GM23338 (cell line): Measurements from ENCODE around the gene NXN. TPM values are rescaled to one million over a fixed set of nuclear protein-coding genes. Genes with fewer than 3 reads are reported as not detected.

Experiments
- ATAC-seq: fragments of 200-7000 bp; cut with Tn5 transposase; 3 replicates; pipeline ENCODE4 v1.9.1; 2020
- DNase-seq: peaks from one replicate; pipeline ENCODE4 v3.0.0-alpha.2; 2015; ENCODE audit warnings: low spot score
- H2AFZ ChIP-seq: fragments of 200-600 bp; sonication (generic); 2 replicates; pipeline ENCODE4 v1.8.0; 2016; ENCODE audit warnings: antibody characterized with exemption, mild to moderate bottlenecking, moderate library complexity
- H3F3A ChIP-seq: fragments of 200-600 bp; sonication (generic); replicated peaks from 2 replicates; pipeline ENCODE4 v1.8.0; 2017; ENCODE audit warnings: antibody characterized with exemption, mixed run types, low read depth
- H3K27ac ChIP-seq: fragments of 200-600 bp; sonication (generic); 2 replicates; pipeline ENCODE4 v1.6.1; 2016; ENCODE audit warnings: low read depth
- H3K27me3 ChIP-seq: fragments of 200-600 bp; sonication (generic); 2 replicates; pipeline ENCODE4 v1.8.0; 2016; ENCODE audit warnings: mild to moderate bottlenecking, mixed run types, moderate library complexity; ENCODE audit not compliant: insufficient read depth
- H3K36me3 ChIP-seq: fragments of 200-600 bp; sonication (generic); 2 replicates; pipeline ENCODE4 v1.8.0; 2016; ENCODE audit warnings: mild to moderate bottlenecking; ENCODE audit not compliant: insufficient read depth
- H3K4me1 ChIP-seq: fragments of 200-600 bp; sonication (generic); 2 replicates; pipeline ENCODE4 v1.8.0; 2016; ENCODE audit warnings: mild to moderate bottlenecking, moderate library complexity; ENCODE audit not compliant: insufficient read depth
- H3K4me2 ChIP-seq: fragments of 200-600 bp; sonication (generic); 2 replicates; pipeline ENCODE4 v1.7.1; 2017; ENCODE audit warnings: mixed run types
- H3K4me3 ChIP-seq: fragments of 200-600 bp; sonication (generic); 2 replicates; pipeline ENCODE4 v1.6.1; 2016; ENCODE audit warnings: mixed run types
- H3K79me2 ChIP-seq: fragments of 200-600 bp; sonication (generic); replicated peaks from 2 replicates; pipeline ENCODE4 v1.8.0; 2017; ENCODE audit warnings: mild to moderate bottlenecking; ENCODE audit not compliant: insufficient read depth
- H3K9me2 ChIP-seq: fragments of 200-600 bp; sonication (generic); 2 replicates; pipeline ENCODE4 v1.8.0; 2017; ENCODE audit not compliant: insufficient read depth
- H4K20me1 ChIP-seq: fragments of 200-600 bp; sonication (generic); replicated peaks from 2 replicates; pipeline ENCODE4 v1.8.0; 2017; ENCODE audit warnings: mild to moderate bottlenecking; ENCODE audit not compliant: insufficient read depth
- H3K27ac Mint-ChIP-seq: 2 replicates; pipeline ENCODE4 v1.8.0; 2020; ENCODE audit warnings: inconsistent platforms, mild to moderate bottlenecking, moderate library complexity, mixed read lengths
- H3K27me3 Mint-ChIP-seq: 3 replicates; pipeline ENCODE4 v1.8.0; 2022; ENCODE audit warnings: low read depth, mild to moderate bottlenecking, moderate library complexity, mixed read lengths, inconsistent platforms; ENCODE audit not compliant: insufficient read depth, poor library complexity
- H3K36me3 Mint-ChIP-seq: 3 replicates; pipeline ENCODE4 v1.8.0; 2021; ENCODE audit warnings: low read depth, mild to moderate bottlenecking, inconsistent platforms, moderate library complexity, mixed read lengths
- H3K4me1 Mint-ChIP-seq: 3 replicates; pipeline ENCODE4 v1.8.0; 2020; ENCODE audit warnings: mild to moderate bottlenecking, inconsistent platforms, mixed read lengths
- H3K4me3 Mint-ChIP-seq: 3 replicates; pipeline ENCODE4 v1.8.0; 2021; ENCODE audit warnings: moderate library complexity, mild to moderate bottlenecking, inconsistent platforms, mixed read lengths
- H3K9me3 Mint-ChIP-seq: 3 replicates; pipeline ENCODE4 v1.8.0; 2020; ENCODE audit warnings: moderate library complexity, mild to moderate bottlenecking, inconsistent platforms, mixed read lengths
- CREB1 ChIP-seq: fragments of 250-450 bp; sonication (Bioruptor Pico); IDR thresholded peaks from 2 replicates; pipeline ENCODE4 v1.5.0; 2020; ENCODE audit warnings: low read depth, mild to moderate bottlenecking, moderate library complexity
- JUNB ChIP-seq: IDR thresholded peaks from one replicate; pipeline ENCODE4 v1.6.1; 2016; ENCODE audit warnings: antibody characterized with exemption; ENCODE audit not compliant: unreplicated experiment
- NANOG ChIP-seq: IDR thresholded peaks from 2 replicates; pipeline ENCODE4 v1.6.1; 2016; ENCODE audit warnings: antibody characterized with exemption, borderline replicate concordance
- POLR2AphosphoS5 ChIP-seq: IDR thresholded peaks from 2 replicates; pipeline ENCODE4 v1.6.1; 2016; ENCODE audit warnings: antibody characterized with exemption, low read depth
- ZNF114 ChIP-seq: fragments of 250-450 bp; sonication (Bioruptor Pico); IDR thresholded peaks from 2 replicates; pipeline ENCODE4 v1.5.0; 2020; ENCODE audit warnings: mild to moderate bottlenecking, moderate library complexity
- ZNF331 ChIP-seq: fragments of 250-450 bp; sonication (Bioruptor Pico); IDR thresholded peaks from 2 replicates; pipeline ENCODE4 v1.5.0; 2020; ENCODE audit warnings: low read depth, mild to moderate bottlenecking, moderate library complexity
- polyA plus RNA-seq: library from polyadenylated mRNA; unstranded; fragments of >200 nt; fragmentation: Nextera tagmentation; extraction: Ambion mirVana; gene quantifications from 2 replicates; pipeline ENCODE4 v1.2.1, GENCODE V29; 2016
- total RNA-seq: library from RNA; depleted of rRNA; stranded (reverse); fragments of >200 nt; shearing (Covaris generic); gene quantifications from 2 replicates; pipeline ENCODE4 v1.2.3, GENCODE V29; 2014
- TF ChIP-seq, protein P1 (sequence below): fragments of 250-450 bp; sonication (Bioruptor Pico); IDR thresholded peaks from 2 replicates; pipeline ENCODE4 v1.5.0; 2020; ENCODE audit warnings: mild to moderate bottlenecking, moderate library complexity
- TF ChIP-seq, protein P2 (sequence below): IDR thresholded peaks from 2 replicates; pipeline ENCODE4 v1.6.1; 2016; ENCODE audit warnings: antibody characterized with exemption
- TF ChIP-seq, protein P3 (sequence below), 2 experiments: fragments of 200-600 bp in 1 of 2; sonication (generic) in 1 of 2; conservative IDR thresholded peaks; 2 replicates each; pipeline versions ENCODE4 v1.5.1 to v1.6.1; 2016 to 2017; ENCODE audit warnings: antibody characterized with exemption in 2 of 2, low read depth in 2 of 2, mild to moderate bottlenecking in 2 of 2, moderate library complexity in 1 of 2

Gene NXN
- total and polyA plus RNA-seq, 2 experiments from 2014 or later, result 31.8 to 105 TPM

DNA sequence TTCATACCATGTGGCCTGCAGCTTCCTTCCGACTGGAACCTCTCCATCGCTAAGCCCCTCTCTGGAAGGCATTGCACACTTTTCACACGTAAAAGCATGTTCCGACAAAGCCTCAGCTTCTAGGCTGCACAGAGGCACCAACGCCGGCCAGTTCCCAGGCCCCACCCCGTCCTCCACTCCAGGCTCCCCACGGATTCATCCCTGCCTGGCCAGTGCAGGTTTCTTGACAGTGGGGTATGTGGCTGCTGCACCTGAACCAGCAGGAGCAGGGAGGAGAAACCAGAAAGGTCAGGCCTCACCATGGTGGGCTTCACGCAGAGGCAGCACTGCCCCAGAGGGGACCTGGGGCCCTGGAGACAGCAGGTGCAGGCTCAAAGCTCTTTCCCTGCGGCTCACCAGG is 31.6 kb upstream of the NXN start:
- Histone ChIP-seq H3F3A (no peaks in the 10 kb centered on the region), H3K27ac (no peak overlapping the region), H3K27me3 (no peaks in the 10 kb centered on the region), H3K36me3 (no peaks in the 10 kb centered on the region), H3K4me1 (no peaks in the 10 kb centered on the region), H3K79me2 (no peaks in the 10 kb centered on the region), H3K9me2 (no peaks in the 10 kb centered on the region), H4K20me1 (no peaks in the 10 kb centered on the region; the same call in 1 of the 2 replicates), H3K4me2 (no peak overlapping the region), H2AFZ (no peak overlapping the region), H3K4me3 (no peak overlapping the region)
- H3K36me3 Mint-ChIP-seq, result 0 out of 3 replicates have a peak, but pooled peaks cover 2% of the 10 kb centered on the region
- no peak for ATAC-seq
- peaks cover 6% of the 10 kb centered on the region for H3K27me3 Mint-ChIP-seq
- H3K9me3 Mint-ChIP-seq, result no peaks in the 10 kb centered on the region; the same call in 2 of the 3 replicates
- no peak for DNase-seq
- H3K4me3 Mint-ChIP-seq, result no peak overlapping the region
- H3K4me1 Mint-ChIP-seq, result no peaks in the 10 kb centered on the region
- TF ChIP-seq, protein P1, sequence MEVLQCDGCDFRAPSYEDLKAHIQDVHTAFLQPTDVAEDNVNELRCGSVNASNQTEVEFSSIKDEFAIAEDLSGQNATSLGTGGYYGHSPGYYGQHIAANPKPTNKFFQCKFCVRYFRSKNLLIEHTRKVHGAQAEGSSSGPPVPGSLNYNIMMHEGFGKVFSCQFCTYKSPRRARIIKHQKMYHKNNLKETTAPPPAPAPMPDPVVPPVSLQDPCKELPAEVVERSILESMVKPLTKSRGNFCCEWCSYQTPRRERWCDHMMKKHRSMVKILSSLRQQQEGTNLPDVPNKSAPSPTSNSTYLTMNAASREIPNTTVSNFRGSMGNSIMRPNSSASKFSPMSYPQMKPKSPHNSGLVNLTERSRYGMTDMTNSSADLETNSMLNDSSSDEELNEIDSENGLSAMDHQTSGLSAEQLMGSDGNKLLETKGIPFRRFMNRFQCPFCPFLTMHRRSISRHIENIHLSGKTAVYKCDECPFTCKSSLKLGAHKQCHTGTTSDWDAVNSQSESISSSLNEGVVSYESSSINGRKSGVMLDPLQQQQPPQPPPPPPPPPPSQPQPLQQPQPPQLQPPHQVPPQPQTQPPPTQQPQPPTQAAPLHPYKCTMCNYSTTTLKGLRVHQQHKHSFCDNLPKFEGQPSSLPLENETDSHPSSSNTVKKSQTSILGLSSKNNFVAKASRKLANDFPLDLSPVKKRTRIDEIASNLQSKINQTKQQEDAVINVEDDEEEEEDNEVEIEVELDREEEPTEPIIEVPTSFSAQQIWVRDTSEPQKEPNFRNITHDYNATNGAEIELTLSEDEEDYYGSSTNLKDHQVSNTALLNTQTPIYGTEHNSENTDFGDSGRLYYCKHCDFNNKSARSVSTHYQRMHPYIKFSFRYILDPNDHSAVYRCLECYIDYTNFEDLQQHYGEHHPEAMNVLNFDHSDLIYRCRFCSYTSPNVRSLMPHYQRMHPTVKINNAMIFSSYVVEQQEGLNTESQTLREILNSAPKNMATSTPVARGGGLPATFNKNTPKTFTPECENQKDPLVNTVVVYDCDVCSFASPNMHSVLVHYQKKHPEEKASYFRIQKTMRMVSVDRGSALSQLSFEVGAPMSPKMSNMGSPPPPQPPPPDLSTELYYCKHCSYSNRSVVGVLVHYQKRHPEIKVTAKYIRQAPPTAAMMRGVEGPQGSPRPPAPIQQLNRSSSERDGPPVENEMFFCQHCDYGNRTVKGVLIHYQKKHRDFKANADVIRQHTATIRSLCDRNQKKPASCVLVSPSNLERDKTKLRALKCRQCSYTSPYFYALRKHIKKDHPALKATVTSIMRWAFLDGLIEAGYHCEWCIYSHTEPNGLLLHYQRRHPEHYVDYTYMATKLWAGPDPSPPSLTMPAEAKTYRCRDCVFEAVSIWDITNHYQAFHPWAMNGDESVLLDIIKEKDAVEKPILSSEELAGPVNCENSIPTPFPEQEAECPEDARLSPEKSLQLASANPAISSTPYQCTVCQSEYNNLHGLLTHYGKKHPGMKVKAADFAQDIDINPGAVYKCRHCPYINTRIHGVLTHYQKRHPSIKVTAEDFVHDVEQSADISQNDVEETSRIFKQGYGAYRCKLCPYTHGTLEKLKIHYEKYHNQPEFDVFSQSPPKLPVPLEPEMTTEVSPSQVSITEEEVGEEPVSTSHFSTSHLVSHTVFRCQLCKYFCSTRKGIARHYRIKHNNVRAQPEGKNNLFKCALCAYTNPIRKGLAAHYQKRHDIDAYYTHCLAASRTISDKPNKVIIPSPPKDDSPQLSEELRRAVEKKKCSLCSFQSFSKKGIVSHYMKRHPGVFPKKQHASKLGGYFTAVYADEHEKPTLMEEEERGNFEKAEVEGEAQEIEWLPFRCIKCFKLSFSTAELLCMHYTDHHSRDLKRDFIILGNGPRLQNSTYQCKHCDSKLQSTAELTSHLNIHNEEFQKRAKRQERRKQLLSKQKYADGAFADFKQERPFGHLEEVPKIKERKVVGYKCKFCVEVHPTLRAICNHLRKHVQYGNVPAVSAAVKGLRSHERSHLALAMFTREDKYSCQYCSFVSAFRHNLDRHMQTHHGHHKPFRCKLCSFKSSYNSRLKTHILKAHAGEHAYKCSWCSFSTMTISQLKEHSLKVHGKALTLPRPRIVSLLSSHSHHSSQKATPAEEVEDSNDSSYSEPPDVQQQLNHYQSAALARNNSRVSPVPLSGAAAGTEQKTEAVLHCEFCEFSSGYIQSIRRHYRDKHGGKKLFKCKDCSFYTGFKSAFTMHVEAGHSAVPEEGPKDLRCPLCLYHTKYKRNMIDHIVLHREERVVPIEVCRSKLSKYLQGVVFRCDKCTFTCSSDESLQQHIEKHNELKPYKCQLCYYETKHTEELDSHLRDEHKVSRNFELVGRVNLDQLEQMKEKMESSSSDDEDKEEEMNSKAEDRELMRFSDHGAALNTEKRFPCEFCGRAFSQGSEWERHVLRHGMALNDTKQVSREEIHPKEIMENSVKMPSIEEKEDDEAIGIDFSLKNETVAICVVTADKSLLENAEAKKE (CRISPR knock-in tag), result no peak
- TF ChIP-seq NANOG (no peak), POLR2AphosphoS5 (no peak), JUNB (no peak), CREB1 (CRISPR knock-in tag) (no peak), ZNF331 (no peak)
- no peak overlapping the region for H3K27ac Mint-ChIP-seq

DNA sequence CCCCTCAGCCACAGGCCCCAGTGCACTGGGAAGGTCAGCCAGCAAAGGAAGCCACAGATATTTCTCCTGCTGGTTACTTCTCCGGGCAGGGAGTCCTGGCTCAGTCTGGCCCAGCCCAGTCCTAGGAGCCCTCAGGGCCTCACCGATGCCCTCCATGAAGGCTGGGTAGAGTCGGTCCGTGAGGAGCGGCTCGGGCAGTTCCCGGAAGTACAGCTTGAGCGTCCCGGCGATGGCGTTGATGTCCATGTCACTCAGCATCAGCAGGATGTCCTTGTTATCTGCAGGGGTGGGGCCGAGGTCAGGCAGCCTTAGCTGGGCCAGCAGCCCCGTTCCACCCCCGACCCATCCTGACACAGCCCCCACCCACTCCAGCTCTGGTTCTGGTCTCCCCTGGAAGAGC is 31.0 kb upstream of the NXN start:
- Histone ChIP-seq H4K20me1 (peaks cover 3% of the 10 kb centered on the region; the same call in 1 of the 2 replicates), H3K79me2 (no peaks in the 10 kb centered on the region), H3K36me3 (no peaks in the 10 kb centered on the region), H3F3A (no peaks in the 10 kb centered on the region), H3K27ac (no peak overlapping the region), H3K4me1 (no peaks in the 10 kb centered on the region), H2AFZ (no peak overlapping the region), H3K4me2 (no peak overlapping the region), H3K4me3 (no peak overlapping the region), H3K27me3 (no peaks in the 10 kb centered on the region), H3K9me2 (no peaks in the 10 kb centered on the region)
- no peak overlapping the region for H3K4me3 Mint-ChIP-seq
- peaks cover 6% of the 10 kb centered on the region; the same call in 1 of the 3 replicates for H3K36me3 Mint-ChIP-seq
- no peak for DNase-seq
- peaks cover 4% of the 10 kb centered on the region; the same call in 2 of the 3 replicates for H3K4me1 Mint-ChIP-seq
- TF ChIP-seq JUNB (no peak), ZNF114 (CRISPR knock-in tag) (no peak)
- TF ChIP-seq, protein P2, sequence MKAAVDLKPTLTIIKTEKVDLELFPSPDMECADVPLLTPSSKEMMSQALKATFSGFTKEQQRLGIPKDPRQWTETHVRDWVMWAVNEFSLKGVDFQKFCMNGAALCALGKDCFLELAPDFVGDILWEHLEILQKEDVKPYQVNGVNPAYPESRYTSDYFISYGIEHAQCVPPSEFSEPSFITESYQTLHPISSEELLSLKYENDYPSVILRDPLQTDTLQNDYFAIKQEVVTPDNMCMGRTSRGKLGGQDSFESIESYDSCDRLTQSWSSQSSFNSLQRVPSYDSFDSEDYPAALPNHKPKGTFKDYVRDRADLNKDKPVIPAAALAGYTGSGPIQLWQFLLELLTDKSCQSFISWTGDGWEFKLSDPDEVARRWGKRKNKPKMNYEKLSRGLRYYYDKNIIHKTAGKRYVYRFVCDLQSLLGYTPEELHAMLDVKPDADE, result no peak
- TF ChIP-seq, protein P3, sequence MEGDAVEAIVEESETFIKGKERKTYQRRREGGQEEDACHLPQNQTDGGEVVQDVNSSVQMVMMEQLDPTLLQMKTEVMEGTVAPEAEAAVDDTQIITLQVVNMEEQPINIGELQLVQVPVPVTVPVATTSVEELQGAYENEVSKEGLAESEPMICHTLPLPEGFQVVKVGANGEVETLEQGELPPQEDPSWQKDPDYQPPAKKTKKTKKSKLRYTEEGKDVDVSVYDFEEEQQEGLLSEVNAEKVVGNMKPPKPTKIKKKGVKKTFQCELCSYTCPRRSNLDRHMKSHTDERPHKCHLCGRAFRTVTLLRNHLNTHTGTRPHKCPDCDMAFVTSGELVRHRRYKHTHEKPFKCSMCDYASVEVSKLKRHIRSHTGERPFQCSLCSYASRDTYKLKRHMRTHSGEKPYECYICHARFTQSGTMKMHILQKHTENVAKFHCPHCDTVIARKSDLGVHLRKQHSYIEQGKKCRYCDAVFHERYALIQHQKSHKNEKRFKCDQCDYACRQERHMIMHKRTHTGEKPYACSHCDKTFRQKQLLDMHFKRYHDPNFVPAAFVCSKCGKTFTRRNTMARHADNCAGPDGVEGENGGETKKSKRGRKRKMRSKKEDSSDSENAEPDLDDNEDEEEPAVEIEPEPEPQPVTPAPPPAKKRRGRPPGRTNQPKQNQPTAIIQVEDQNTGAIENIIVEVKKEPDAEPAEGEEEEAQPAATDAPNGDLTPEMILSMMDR (conservative IDR thresholded peaks at IDR 0.05; ENCODE audit: low read depth in 2 of 2), result no peak
- H3K27ac Mint-ChIP-seq, result no peak overlapping the region
- H3K27me3 Mint-ChIP-seq, result peaks cover 7% of the 10 kb centered on the region
- ATAC-seq, result no peak
- H3K9me3 Mint-ChIP-seq, result no peaks in the 10 kb centered on the region; the same call in 2 of the 3 replicates
